HepG2 (cell line): Measurements from ENCODE around the gene PITHD1. TPM values are rescaled to one million over a fixed set of nuclear protein-coding genes. Genes with fewer than 3 reads are reported as not detected.

Experiments used
- ARNT2 ChIP-seq: sonication (generic); formaldehyde crosslinking; IDR thresholded peaks from 2 replicates; pipeline ENCODE4 v1.8.0; 2022; ENCODE audit warnings: mild to moderate bottlenecking, low read depth, missing genetic modification reagents, moderate library complexity
- ATF1 ChIP-seq: IDR thresholded peaks from 2 replicates; pipeline ENCODE4 v1.6.1; 2016; ENCODE audit warnings: mild to moderate bottlenecking, control low read depth
- JUNB ChIP-seq: sonication (generic); formaldehyde crosslinking; IDR thresholded peaks from 2 replicates; pipeline ENCODE4 v1.8.0; 2022; ENCODE audit warnings: missing genetic modification reagents, mild to moderate bottlenecking, borderline replicate concordance
- MATR3 ChIP-seq: sonication (generic); formaldehyde crosslinking; IDR thresholded peaks from 2 replicates; pipeline ENCODE4 v1.4.0; 2020; ENCODE audit warnings: missing genetic modification reagents
- MEIS2 ChIP-seq: sonication (generic); formaldehyde crosslinking; IDR thresholded peaks from 2 replicates; pipeline ENCODE4 v1.9.0; 2021; ENCODE audit warnings: mild to moderate bottlenecking, missing genetic modification reagents
- NFKB2 ChIP-seq: sonication (generic); formaldehyde crosslinking; IDR thresholded peaks from 2 replicates; pipeline ENCODE4 v1.4.0; 2020; ENCODE audit warnings: missing genetic modification reagents, borderline replicate concordance
- SALL1 ChIP-seq: sonication (generic); formaldehyde crosslinking; IDR thresholded peaks from 2 replicates; pipeline ENCODE4 v1.8.0; 2022; ENCODE audit warnings: mild to moderate bottlenecking, missing genetic modification reagents
- SMAD3 ChIP-seq: sonication (generic); formaldehyde crosslinking; IDR thresholded peaks from 2 replicates; pipeline ENCODE4 v1.4.0; 2020; ENCODE audit warnings: missing genetic modification reagents
- TARDBP ChIP-seq: sonication (generic); formaldehyde crosslinking; IDR thresholded peaks from 2 replicates; pipeline ENCODE4 v1.8.0; 2022; ENCODE audit warnings: mild to moderate bottlenecking, missing genetic modification reagents
- ZBTB7A ChIP-seq: sonication (generic); formaldehyde crosslinking; IDR thresholded peaks from 2 replicates; pipeline ENCODE4 v1.8.0; 2022; ENCODE audit warnings: mild to moderate bottlenecking, missing genetic modification reagents
- ZEB1 ChIP-seq: IDR thresholded peaks from 2 replicates; pipeline ENCODE4 v1.6.1; 2012; ENCODE audit warnings: mild to moderate bottlenecking, low read depth, inconsistent platforms; ENCODE audit not compliant: insufficient replicate concordance
- ZNF335 ChIP-seq: sonication (generic); formaldehyde crosslinking; IDR thresholded peaks from 2 replicates; pipeline ENCODE4 v1.4.0; 2020; ENCODE audit warnings: missing genetic modification reagents
- ZNF564 ChIP-seq: sonication (generic); formaldehyde crosslinking; IDR thresholded peaks from 2 replicates; pipeline ENCODE4 v1.8.1; 2023; ENCODE audit warnings: mild to moderate bottlenecking, missing genetic modification reagents
- ZNF747 ChIP-seq: sonication (generic); formaldehyde crosslinking; IDR thresholded peaks from 2 replicates; pipeline ENCODE4 v1.8.1; 2023; ENCODE audit warnings: missing genetic modification reagents, mild to moderate bottlenecking, borderline replicate concordance
- ZNF839 ChIP-seq: sonication (generic); formaldehyde crosslinking; IDR thresholded peaks from 2 replicates; pipeline ENCODE4 v1.4.0; 2020; ENCODE audit warnings: missing genetic modification reagents, mild to moderate bottlenecking, borderline replicate concordance
- polyA plus RNA-seq, 8 experiments: library from polyadenylated mRNA; depleted of rRNA in 3 of 8; stranded (reverse) in 7 of 8; unstranded in 1 of 8; fragments of >200 nt; fragmentation: Illumina TruSeq in 4 of 8; extraction: Trizol in 4 of 8; gene quantifications; 2 replicates each; pipeline versions ENCODE4 v1.2.1 to v1.2.3, GENCODE V29; 2011 to 2016; ENCODE audit warnings: low read depth in 4 of 8, missing spikeins in 1 of 8, mixed read lengths in 1 of 8; ENCODE audit not compliant: insufficient read depth in 1 of 8
- total RNA-seq, 5 experiments: library from RNA; depleted of rRNA; stranded (reverse); fragments of >200 nt; fragmentation: Illumina TruSeq; extraction: Trizol; gene quantifications; 2 replicates each; pipeline ENCODE4 v1.2.3, GENCODE V29; 2016; ENCODE audit warnings: low read depth in 1 of 5
- TF ChIP-seq, protein P1 (sequence below): sonication (generic); formaldehyde crosslinking; IDR thresholded peaks from 2 replicates; pipeline ENCODE4 v1.5.0; 2020; ENCODE audit warnings: missing genetic modification reagents, mild to moderate bottlenecking, borderline replicate concordance
- TF ChIP-seq, protein P2 (sequence below): sonication (generic); formaldehyde crosslinking; IDR thresholded peaks from 2 replicates; pipeline ENCODE4 v1.8.0; 2022; ENCODE audit warnings: mild to moderate bottlenecking, missing genetic modification reagents, moderate library complexity
- TF ChIP-seq, protein P3 (sequence below): fragments of 450-650 bp; IDR thresholded peaks from 2 replicates; pipeline ENCODE4 v1.6.1; 2016
- TF ChIP-seq, protein P4 (sequence below): sonication (generic); formaldehyde crosslinking; IDR thresholded peaks from 2 replicates; pipeline ENCODE4 v1.4.0; 2020; ENCODE audit warnings: missing genetic modification reagents
- TF ChIP-seq, protein P5 (sequence below): sonication (generic); formaldehyde crosslinking; conservative IDR thresholded peaks from 2 replicates; pipeline ENCODE4 v1.5.0; 2020; ENCODE audit warnings: missing genetic modification reagents
- TF ChIP-seq, protein P6 (sequence below): sonication (generic); formaldehyde crosslinking; IDR thresholded peaks from 2 replicates; pipeline ENCODE4 v1.4.0; 2020; ENCODE audit warnings: mild to moderate bottlenecking, missing genetic modification reagents

Gene PITHD1
- total and polyA plus RNA-seq, 2 of the 13 experiments (the other 11 are each of a cell fraction or from before 2014, with no cell fraction given): 28.0 to 37.3 TPM

DNA sequence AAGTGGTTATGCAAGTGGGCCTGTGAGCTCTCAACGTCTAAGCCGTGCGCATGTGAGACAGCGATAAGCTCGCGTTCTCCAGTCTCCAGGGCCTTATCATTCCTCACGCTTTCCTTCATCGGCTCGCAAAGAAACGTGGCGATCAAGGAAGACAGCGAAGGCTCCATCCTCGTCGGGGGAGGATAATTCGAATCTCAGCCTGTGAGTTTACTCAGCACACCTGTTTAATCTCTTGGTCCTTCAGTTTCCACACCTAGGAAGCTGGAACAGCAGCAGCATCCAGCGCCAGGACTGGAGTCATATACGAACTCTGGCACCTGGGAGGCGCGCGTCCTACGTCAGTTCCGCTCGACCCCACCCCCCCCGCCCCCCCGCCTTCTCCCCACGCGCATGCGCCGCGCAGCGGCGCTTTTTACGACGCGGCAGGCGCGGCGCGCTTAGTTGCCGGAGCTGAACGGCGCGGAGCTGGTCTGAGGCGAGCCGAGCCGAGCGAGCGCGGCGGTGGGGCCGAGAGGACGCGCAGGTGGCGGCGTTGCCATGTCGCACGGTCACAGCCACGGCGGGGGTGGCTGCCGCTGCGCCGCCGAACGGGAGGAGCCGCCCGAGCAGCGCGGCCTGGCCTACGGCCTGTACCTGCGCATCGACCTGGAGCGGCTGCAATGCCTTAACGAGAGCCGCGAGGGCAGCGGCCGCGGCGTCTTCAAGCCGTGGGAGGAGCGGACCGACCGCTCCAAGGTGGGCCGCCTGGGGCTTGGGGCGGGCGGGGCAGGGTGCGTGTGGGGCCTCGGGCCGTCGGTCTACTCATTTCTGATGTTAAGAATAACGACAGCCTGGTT, at the start of gene PITHD1 (continued):
- TF ChIP-seq, protein P1, sequence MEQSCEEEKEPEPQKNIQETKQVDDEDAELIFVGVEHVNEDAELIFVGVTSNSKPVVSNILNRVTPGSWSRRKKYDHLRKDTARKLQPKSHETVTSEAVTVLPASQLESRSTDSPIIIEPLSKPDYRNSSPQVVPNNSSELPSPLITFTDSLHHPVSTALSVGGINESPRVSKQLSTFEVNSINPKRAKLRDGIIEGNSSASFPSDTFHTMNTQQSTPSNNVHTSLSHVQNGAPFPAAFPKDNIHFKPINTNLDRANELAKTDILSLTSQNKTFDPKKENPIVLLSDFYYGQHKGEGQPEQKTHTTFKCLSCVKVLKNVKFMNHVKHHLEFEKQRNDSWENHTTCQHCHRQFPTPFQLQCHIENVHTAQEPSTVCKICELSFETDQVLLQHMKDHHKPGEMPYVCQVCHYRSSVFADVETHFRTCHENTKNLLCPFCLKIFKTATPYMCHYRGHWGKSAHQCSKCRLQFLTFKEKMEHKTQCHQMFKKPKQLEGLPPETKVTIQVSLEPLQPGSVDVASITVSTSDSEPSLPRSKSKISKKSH (CRISPR knock-in tag): no peak
- TF ChIP-seq, protein P2, sequence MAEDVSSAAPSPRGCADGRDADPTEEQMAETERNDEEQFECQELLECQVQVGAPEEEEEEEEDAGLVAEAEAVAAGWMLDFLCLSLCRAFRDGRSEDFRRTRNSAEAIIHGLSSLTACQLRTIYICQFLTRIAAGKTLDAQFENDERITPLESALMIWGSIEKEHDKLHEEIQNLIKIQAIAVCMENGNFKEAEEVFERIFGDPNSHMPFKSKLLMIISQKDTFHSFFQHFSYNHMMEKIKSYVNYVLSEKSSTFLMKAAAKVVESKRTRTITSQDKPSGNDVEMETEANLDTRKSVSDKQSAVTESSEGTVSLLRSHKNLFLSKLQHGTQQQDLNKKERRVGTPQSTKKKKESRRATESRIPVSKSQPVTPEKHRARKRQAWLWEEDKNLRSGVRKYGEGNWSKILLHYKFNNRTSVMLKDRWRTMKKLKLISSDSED (CRISPR knock-in tag): no peak
- TF ChIP-seq MATR3 (CRISPR knock-in tag): no peak
- peak; percentile 80 for TF ChIP-seq SALL1 (CRISPR knock-in tag)
- TF ChIP-seq ZBTB7A (CRISPR knock-in tag): no peak
- peak; percentile 87; the same call in 1 of the 2 replicates for TF ChIP-seq SMAD3 (CRISPR knock-in tag)
- TF ChIP-seq ATF1 (CRISPR knock-in tag): peak; percentile 48
- no peak for TF ChIP-seq ZNF747 (CRISPR knock-in tag)
- TF ChIP-seq, protein P3, sequence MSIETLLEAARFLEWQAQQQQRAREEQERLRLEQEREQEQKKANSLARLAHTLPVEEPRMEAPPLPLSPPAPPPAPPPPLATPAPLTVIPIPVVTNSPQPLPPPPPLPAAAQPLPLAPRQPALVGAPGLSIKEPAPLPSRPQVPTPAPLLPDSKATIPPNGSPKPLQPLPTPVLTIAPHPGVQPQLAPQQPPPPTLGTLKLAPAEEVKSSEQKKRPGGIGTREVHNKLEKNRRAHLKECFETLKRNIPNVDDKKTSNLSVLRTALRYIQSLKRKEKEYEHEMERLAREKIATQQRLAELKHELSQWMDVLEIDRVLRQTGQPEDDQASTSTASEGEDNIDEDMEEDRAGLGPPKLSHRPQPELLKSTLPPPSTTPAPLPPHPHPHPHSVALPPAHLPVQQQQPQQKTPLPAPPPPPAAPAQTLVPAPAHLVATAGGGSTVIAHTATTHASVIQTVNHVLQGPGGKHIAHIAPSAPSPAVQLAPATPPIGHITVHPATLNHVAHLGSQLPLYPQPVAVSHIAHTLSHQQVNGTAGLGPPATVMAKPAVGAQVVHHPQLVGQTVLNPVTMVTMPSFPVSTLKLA: no peak
- no peak for TF ChIP-seq ZNF839 (CRISPR knock-in tag)
- TF ChIP-seq ARNT2 (CRISPR knock-in tag): peak; percentile 83
- TF ChIP-seq NFKB2 (CRISPR knock-in tag): peak; percentile 70; the same call in 1 of the 2 replicates
- TF ChIP-seq JUNB: no peak
- TF ChIP-seq, protein P4, sequence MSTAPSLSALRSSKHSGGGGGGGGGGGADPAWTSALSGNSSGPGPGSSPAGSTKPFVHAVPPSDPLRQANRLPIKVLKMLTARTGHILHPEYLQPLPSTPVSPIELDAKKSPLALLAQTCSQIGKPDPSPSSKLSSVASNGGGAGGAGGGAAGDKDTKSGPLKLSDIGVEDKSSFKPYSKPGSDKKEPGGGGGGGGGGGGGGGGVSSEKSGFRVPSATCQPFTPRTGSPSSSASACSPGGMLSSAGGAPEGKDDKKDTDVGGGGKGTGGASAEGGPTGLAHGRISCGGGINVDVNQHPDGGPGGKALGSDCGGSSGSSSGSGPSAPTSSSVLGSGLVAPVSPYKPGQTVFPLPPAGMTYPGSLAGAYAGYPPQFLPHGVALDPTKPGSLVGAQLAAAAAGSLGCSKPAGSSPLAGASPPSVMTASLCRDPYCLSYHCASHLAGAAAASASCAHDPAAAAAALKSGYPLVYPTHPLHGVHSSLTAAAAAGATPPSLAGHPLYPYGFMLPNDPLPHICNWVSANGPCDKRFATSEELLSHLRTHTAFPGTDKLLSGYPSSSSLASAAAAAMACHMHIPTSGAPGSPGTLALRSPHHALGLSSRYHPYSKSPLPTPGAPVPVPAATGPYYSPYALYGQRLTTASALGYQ: peak; percentile 52; the same call in 1 of the 2 replicates
- no peak for TF ChIP-seq ZNF335 (CRISPR knock-in tag)
- TF ChIP-seq, protein P5, sequence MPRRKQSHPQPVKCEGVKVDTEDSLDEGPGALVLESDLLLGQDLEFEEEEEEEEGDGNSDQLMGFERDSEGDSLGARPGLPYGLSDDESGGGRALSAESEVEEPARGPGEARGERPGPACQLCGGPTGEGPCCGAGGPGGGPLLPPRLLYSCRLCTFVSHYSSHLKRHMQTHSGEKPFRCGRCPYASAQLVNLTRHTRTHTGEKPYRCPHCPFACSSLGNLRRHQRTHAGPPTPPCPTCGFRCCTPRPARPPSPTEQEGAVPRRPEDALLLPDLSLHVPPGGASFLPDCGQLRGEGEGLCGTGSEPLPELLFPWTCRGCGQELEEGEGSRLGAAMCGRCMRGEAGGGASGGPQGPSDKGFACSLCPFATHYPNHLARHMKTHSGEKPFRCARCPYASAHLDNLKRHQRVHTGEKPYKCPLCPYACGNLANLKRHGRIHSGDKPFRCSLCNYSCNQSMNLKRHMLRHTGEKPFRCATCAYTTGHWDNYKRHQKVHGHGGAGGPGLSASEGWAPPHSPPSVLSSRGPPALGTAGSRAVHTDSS (CRISPR knock-in tag): 0 out of 2 replicates have a peak, but pooled peaks have one; percentile 21
- peak; percentile 86 for TF ChIP-seq MEIS2 (CRISPR knock-in tag)
- TF ChIP-seq ZNF564 (CRISPR knock-in tag): no peak; the same call in 1 of the 2 replicates
- TF ChIP-seq, protein P6, sequence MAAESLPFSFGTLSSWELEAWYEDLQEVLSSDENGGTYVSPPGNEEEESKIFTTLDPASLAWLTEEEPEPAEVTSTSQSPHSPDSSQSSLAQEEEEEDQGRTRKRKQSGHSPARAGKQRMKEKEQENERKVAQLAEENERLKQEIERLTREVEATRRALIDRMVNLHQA (CRISPR knock-in tag): no peak
- TF ChIP-seq TARDBP (CRISPR knock-in tag): peak; percentile 21; the same call in 1 of the 2 replicates
- TF ChIP-seq ZEB1: peak; percentile 69
